HEK293 (cell line): Measurements from ENCODE around the gene L3MBTL4.

Experiments used
- CTCF ChIA-PET: fragments of 350-600 bp; formaldehyde crosslinking; extraction: SDS; loops from one replicate; lab custom pipeline; 2021; ENCODE audit warnings: antibody characterized with exemption; lab: Yijun Ruan, JAX
- POLR2A ChIA-PET: fragments of 300-600 bp; formaldehyde crosslinking; extraction: SDS; loops from one replicate; lab custom pipeline; 2020; ENCODE audit warnings: antibody characterized with exemption, inconsistent platforms; lab: Yijun Ruan, JAX
- H3K27ac ChIP-seq: fragments of 200-500 bp; sonication (Bioruptor generic); 2 replicates; pipeline ENCODE4 v1.5.1; 2014; ENCODE audit warnings: low read depth, low read length, control low read depth, inconsistent platforms; ENCODE audit errors: extremely low read depth
- H3K36me3 ChIP-seq, 2 experiments: fragments of 200-500 bp in 1 of 2; sonication (Bioruptor generic) in 1 of 2; 1 replicate in 1 of 2; 2 replicates in 1 of 2; pipeline ENCODE4 v1.5.1; 2014 to 2017; ENCODE audit warnings: inconsistent platforms in 2 of 2, low read length in 2 of 2; ENCODE audit not compliant: control insufficient read depth in 2 of 2, insufficient read depth in 1 of 2
- H3K4me1 ChIP-seq: fragments of 200-500 bp; sonication (Bioruptor generic); 2 replicates; pipeline ENCODE4 v1.5.1; 2014; ENCODE audit warnings: mild to moderate bottlenecking, low read length, inconsistent platforms; ENCODE audit not compliant: control insufficient read depth, insufficient read depth
- H3K4me3 ChIP-seq: 2 replicates; pipeline ENCODE4 v1.5.1; 2011; ENCODE audit warnings: low read depth, mild to moderate bottlenecking, control low read depth, low read length, moderate library complexity
- H3K9me3 ChIP-seq: fragments of 200-500 bp; sonication (Bioruptor generic); 2 replicates; pipeline ENCODE4 v1.5.1; 2014; ENCODE audit warnings: low read depth, low read length, inconsistent platforms; ENCODE audit not compliant: control insufficient read depth, insufficient read depth
- IKZF3 ChIP-seq: fragments of 450-650 bp; IDR thresholded peaks from 2 replicates; pipeline ENCODE4 v1.5.0; 2018; ENCODE audit warnings: missing biosample characterization, mild to moderate bottlenecking, missing genetic modification characterization, moderate library complexity
- OVOL3 ChIP-seq: fragments of 450-650 bp; formaldehyde crosslinking; IDR thresholded peaks from 2 replicates; pipeline ENCODE4 v1.5.1; 2016; ENCODE audit warnings: missing biosample characterization, missing genetic modification characterization
- PRDM1 ChIP-seq: fragments of 450-650 bp; formaldehyde crosslinking; IDR thresholded peaks from 2 replicates; pipeline ENCODE4; 2016; ENCODE audit warnings: missing biosample characterization, missing genetic modification characterization
- SP3 ChIP-seq: fragments of 450-650 bp; formaldehyde crosslinking; IDR thresholded peaks from 2 replicates; pipeline ENCODE4 v1.5.1; 2016; ENCODE audit warnings: missing biosample characterization, missing genetic modification characterization
- ZBTB17 ChIP-seq: fragments of 450-650 bp; formaldehyde crosslinking; IDR thresholded peaks from 2 replicates; pipeline ENCODE4 v1.5.1; 2016; ENCODE audit warnings: missing biosample characterization, missing genetic modification characterization
- ZBTB48 ChIP-seq: fragments of 450-650 bp; formaldehyde crosslinking; IDR thresholded peaks from 2 replicates; pipeline ENCODE4 v1.5.1; 2016; ENCODE audit warnings: missing biosample characterization, missing genetic modification characterization
- ZNF10 ChIP-seq: fragments of 450-650 bp; formaldehyde crosslinking; IDR thresholded peaks from 2 replicates; pipeline ENCODE4 v1.5.1; 2017; ENCODE audit warnings: missing biosample characterization, missing genetic modification characterization
- ZNF138 ChIP-seq: fragments of 450-650 bp; formaldehyde crosslinking; IDR thresholded peaks from 2 replicates; pipeline ENCODE4 v1.5.1; 2016; ENCODE audit warnings: missing biosample characterization, missing genetic modification characterization, borderline replicate concordance
- ZNF140 ChIP-seq: fragments of 450-650 bp; formaldehyde crosslinking; IDR thresholded peaks from 2 replicates; pipeline ENCODE4 v1.5.1; 2016; ENCODE audit warnings: missing biosample characterization, missing genetic modification characterization
- ZNF169 ChIP-seq: fragments of 450-650 bp; formaldehyde crosslinking; IDR thresholded peaks from 2 replicates; pipeline ENCODE4 v1.5.1; 2016; ENCODE audit warnings: missing biosample characterization, missing genetic modification characterization
- ZNF174 ChIP-seq: fragments of 450-650 bp; formaldehyde crosslinking; IDR thresholded peaks from 2 replicates; pipeline ENCODE4 v1.5.0; 2017; ENCODE audit warnings: missing biosample characterization, mild to moderate bottlenecking, missing genetic modification characterization
- ZNF530 ChIP-seq: fragments of 450-650 bp; formaldehyde crosslinking; IDR thresholded peaks from 2 replicates; pipeline ENCODE4 v1.5.1; 2016; ENCODE audit warnings: low read depth, missing biosample characterization, missing genetic modification characterization
- ZNF626 ChIP-seq: fragments of 450-650 bp; sonication (Bioruptor Pico); formaldehyde crosslinking; IDR thresholded peaks from 2 replicates; pipeline ENCODE4 v1.5.1; 2018; ENCODE audit warnings: missing biosample characterization, missing genetic modification characterization, inconsistent platforms
- ZNF670 ChIP-seq: fragments of 450-650 bp; formaldehyde crosslinking; IDR thresholded peaks from 2 replicates; pipeline ENCODE4 v1.5.1; 2016; ENCODE audit warnings: missing biosample characterization, missing genetic modification characterization, low read depth
- ZNF677 ChIP-seq: fragments of 450-650 bp; IDR thresholded peaks from 2 replicates; pipeline ENCODE4 v1.5.0; 2018; ENCODE audit warnings: missing biosample characterization, mild to moderate bottlenecking, missing genetic modification characterization, moderate library complexity
- ZNF791 ChIP-seq: fragments of 450-650 bp; formaldehyde crosslinking; IDR thresholded peaks from 2 replicates; pipeline ENCODE4 v1.5.1; 2016; ENCODE audit warnings: missing biosample characterization, missing genetic modification characterization
- ZNF792 ChIP-seq: fragments of 450-650 bp; formaldehyde crosslinking; IDR thresholded peaks from 2 replicates; pipeline ENCODE4 v1.5.1; 2016; ENCODE audit warnings: missing biosample characterization, missing genetic modification characterization
- ZNF843 ChIP-seq: fragments of 450-650 bp; formaldehyde crosslinking; IDR thresholded peaks from 2 replicates; pipeline ENCODE4 v1.5.1; 2016; ENCODE audit warnings: missing biosample characterization, missing genetic modification characterization
- ZSCAN4 ChIP-seq: fragments of 450-650 bp; formaldehyde crosslinking; IDR thresholded peaks from 2 replicates; pipeline ENCODE4 v1.5.1; 2017; ENCODE audit warnings: missing biosample characterization, missing genetic modification characterization
- TF ChIP-seq, protein P1 (sequence below): fragments of 450-650 bp; formaldehyde crosslinking; IDR thresholded peaks from 2 replicates; pipeline ENCODE4 v1.5.1; 2016; ENCODE audit warnings: missing biosample characterization, missing genetic modification characterization

Gene L3MBTL4

DNA sequence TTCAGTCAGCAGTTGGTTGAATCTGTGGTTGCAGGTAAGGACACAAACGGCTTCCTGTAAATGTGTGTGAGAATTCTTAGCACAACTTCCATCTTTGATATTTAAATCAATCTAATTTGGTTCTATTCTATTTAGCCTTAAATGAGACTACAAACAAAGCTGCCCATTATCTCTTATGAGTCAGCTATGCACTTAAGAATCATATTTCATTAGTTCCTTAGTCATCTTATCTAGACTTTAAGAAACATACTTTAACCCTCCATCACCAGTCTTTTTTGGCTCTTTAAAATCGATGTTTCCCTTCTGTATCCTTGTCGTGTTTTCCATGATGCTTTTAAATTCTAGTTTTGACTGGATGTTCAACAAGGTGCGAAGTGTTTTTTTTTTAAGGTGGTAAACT is 405.0 kb downstream of the L3MBTL4 start:
- H3K4me3 ChIP-seq, result no peak overlapping the region
- CTCF ChIA-PET, result interaction anchor here (0.7 kb wide), 1 partner anchor 906 kb away, joined by 3 read pairs; no protein-coding TSS in a partner anchor
- TF ChIP-seq ZNF10 (tag by site-specific recombination), result no peak
- no peak for TF ChIP-seq ZNF670
- TF ChIP-seq ZNF169 (tag by site-specific recombination), result no peak
- TF ChIP-seq ZNF843 (tag by site-specific recombination), result no peak
- TF ChIP-seq ZNF140 (tag by site-specific recombination), result no peak
- TF ChIP-seq ZSCAN4, result no peak
- TF ChIP-seq, all 188 proteins: peak for 0
- Histone ChIP-seq H3K4me1 (peaks cover 7% of the 10 kb centered on the region; the same call in 1 of the 2 replicates), H3K9me3 (no peaks in the 10 kb centered on the region), H3K27ac (no peak overlapping the region), H3K36me3 (no peaks in the 10 kb centered on the region; a peak in 1 of 3 replicates)
- POLR2A ChIA-PET, result no interaction called here

- Histone ChIP-seq H3K4me3 (no peak overlapping the region), H3K4me1 (peaks cover 8% of the 10 kb centered on the region; the same call in 1 of the 2 replicates), H3K27ac (no peak overlapping the region), H3K9me3 (no peaks in the 10 kb centered on the region), H3K36me3 (no peaks in the 10 kb centered on the region; a peak in 1 of 3 replicates)
- TF ChIP-seq ZNF174 (tag by site-specific recombination) (no peak), SP3 (no peak), IKZF3 (tag by site-specific recombination) (no peak), ZNF626 (no peak), ZNF791 (no peak), OVOL3 (no peak), ZNF138 (tag by site-specific recombination) (no peak), ZNF530 (tag by site-specific recombination) (no peak), ZBTB48 (tag by site-specific recombination) (no peak)
- TF ChIP-seq, protein P1, sequence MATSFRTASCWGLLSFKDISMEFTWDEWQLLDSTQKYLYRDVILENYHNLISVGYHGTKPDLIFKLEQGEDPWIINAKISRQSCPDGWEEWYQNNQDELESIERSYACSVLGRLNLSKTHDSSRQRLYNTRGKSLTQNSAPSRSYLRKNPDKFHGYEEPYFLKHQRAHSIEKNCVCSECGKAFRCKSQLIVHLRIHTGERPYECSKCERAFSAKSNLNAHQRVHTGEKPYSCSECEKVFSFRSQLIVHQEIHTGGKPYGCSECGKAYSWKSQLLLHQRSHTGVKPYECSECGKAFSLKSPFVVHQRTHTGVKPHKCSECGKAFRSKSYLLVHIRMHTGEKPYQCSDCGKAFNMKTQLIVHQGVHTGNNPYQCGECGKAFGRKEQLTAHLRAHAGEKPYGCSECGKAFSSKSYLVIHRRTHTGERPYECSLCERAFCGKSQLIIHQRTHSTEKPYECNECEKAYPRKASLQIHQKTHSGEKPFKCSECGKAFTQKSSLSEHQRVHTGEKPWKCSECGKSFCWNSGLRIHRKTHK (tag by site-specific recombination), result no peak
- CTCF ChIA-PET, result no interaction called here
- POLR2A ChIA-PET, result no interaction called here
These were observed 410.0 kb downstream of the L3MBTL4 start for GRCh38 chr18:6004683-6005082.

GRCh38 chr18:6004119-6004518 is 410.6 kb downstream of the L3MBTL4 start:
- H3K4me1 ChIP-seq, result peaks cover 8% of the 10 kb centered on the region; the same call in 1 of the 2 replicates
- no peak overlapping the region for H3K4me3 ChIP-seq
- H3K27ac ChIP-seq, result no peak overlapping the region
- POLR2A ChIA-PET, result no interaction called here
- CTCF ChIA-PET, result no interaction called here
- TF ChIP-seq ZNF792, result no peak
- TF ChIP-seq ZNF677 (tag by site-specific recombination), result no peak
- no peak for TF ChIP-seq ZBTB17 (tag by site-specific recombination)
- TF ChIP-seq PRDM1 (tag by site-specific recombination), result peak; percentile 25; the same call in 1 of the 2 replicates
- H3K9me3 ChIP-seq, result no peaks in the 10 kb centered on the region
- H3K36me3 ChIP-seq, result no peaks in the 10 kb centered on the region; a peak in 1 of 3 replicates
